Measurements from ENCODE around the gene TENM3. TPM values are rescaled to one million over a fixed set of nuclear protein-coding genes. Genes with fewer than 3 reads are reported as not detected.

Gene TENM3
- 1.2 and 17.2 TPM in 2 replicates for total RNA-seq

GRCh38 chr4:182243204-182243603 lies at the start of gene TENM3:
TENM3 (plus strand) TSS chr4:182243402; CDS start chr4:182324021, 80,619 bp downstream.

